Trophoblast cell (in vitro differentiated cells and primary cell): ENCODE results near the gene PDE10A.

Experiments
- DNase-seq, 2 donors: peaks; one replicate each; pipeline ENCODE4 v3.0.0-alpha.2; 2016
- H2AFZ ChIP-seq: 2 replicates; pipeline ENCODE4 v1.6.1; 2013; ENCODE audit warnings: low read length, moderate library complexity, mild to moderate bottlenecking; ENCODE audit not compliant: insufficient read depth, poor library complexity
- H2AK5ac ChIP-seq: 2 replicates; pipeline ENCODE4 v1.6.1; 2013; ENCODE audit warnings: mild to moderate bottlenecking, low read length
- H2BK120ac ChIP-seq: 2 replicates; pipeline ENCODE4 v1.6.1; 2013; ENCODE audit warnings: low read length, mild to moderate bottlenecking, moderate library complexity; ENCODE audit not compliant: insufficient read depth, poor library complexity
- H2BK12ac ChIP-seq: 2 replicates; pipeline ENCODE4 v1.6.1; 2013; ENCODE audit warnings: mild to moderate bottlenecking, low read length, moderate library complexity
- H2BK5ac ChIP-seq: 2 replicates; pipeline ENCODE4 v1.6.1; 2013; ENCODE audit warnings: low read length, low read depth, moderate library complexity, mild to moderate bottlenecking; ENCODE audit not compliant: poor library complexity
- H3K14ac ChIP-seq: 2 replicates; pipeline ENCODE4 v1.6.1; 2013; ENCODE audit warnings: mild to moderate bottlenecking, low read length
- H3K18ac ChIP-seq: 2 replicates; pipeline ENCODE4 v1.6.1; 2013; ENCODE audit warnings: mild to moderate bottlenecking, low read length
- H3K23ac ChIP-seq: 2 replicates; pipeline ENCODE4 v1.6.1; 2013; ENCODE audit warnings: low read length
- H3K27ac ChIP-seq: 2 replicates; pipeline ENCODE4 v1.5.1; 2013; ENCODE audit warnings: low read depth, mild to moderate bottlenecking, inconsistent platforms, low read length, moderate library complexity
- H3K27me3 ChIP-seq: 2 replicates; pipeline ENCODE4 v1.6.1; 2013; ENCODE audit warnings: inconsistent platforms, mild to moderate bottlenecking, low read length, moderate library complexity; ENCODE audit not compliant: insufficient read depth
- H3K36me3 ChIP-seq, 2 experiments: 1 replicate in 1 of 2; 2 replicates in 1 of 2; pipeline ENCODE4 v1.6.1; 2013; ENCODE audit warnings: low read length in 2 of 2, mild to moderate bottlenecking in 2 of 2, moderate library complexity in 1 of 2; ENCODE audit not compliant: insufficient read depth in 2 of 2, control insufficient read depth in 1 of 2
- H3K4ac ChIP-seq: 2 replicates; pipeline ENCODE4 v1.6.1; 2013; ENCODE audit warnings: low read depth, mild to moderate bottlenecking, low read length, moderate library complexity
- H3K4me1 ChIP-seq, 2 experiments: 1 replicate in 1 of 2; 2 replicates in 1 of 2; pipeline ENCODE4 v1.6.1; 2013; ENCODE audit warnings: low read length in 2 of 2, mild to moderate bottlenecking in 2 of 2, moderate library complexity in 1 of 2; ENCODE audit not compliant: insufficient read depth in 2 of 2, control insufficient read depth in 1 of 2
- H3K4me2 ChIP-seq: 2 replicates; pipeline ENCODE4 v1.6.1; 2013; ENCODE audit warnings: inconsistent platforms, mild to moderate bottlenecking, low read length, moderate library complexity
- H3K4me3 ChIP-seq: 2 replicates; pipeline ENCODE4 v1.5.1; 2013; ENCODE audit warnings: mild to moderate bottlenecking, low read depth, low read length, inconsistent platforms
- H3K79me1 ChIP-seq: one replicate; pipeline ENCODE4 v1.6.1; 2013; ENCODE audit warnings: low read length
- H3K79me2 ChIP-seq: 2 replicates; pipeline ENCODE4 v1.6.1; 2013; ENCODE audit warnings: low read length, mild to moderate bottlenecking; ENCODE audit not compliant: control insufficient read depth, insufficient read depth, poor library complexity
- H3K9ac ChIP-seq: 2 replicates; pipeline ENCODE4 v1.6.1; 2013; ENCODE audit warnings: mild to moderate bottlenecking, low read length
- H3K9me3 ChIP-seq: 2 replicates; pipeline ENCODE4 v1.6.1; 2013; ENCODE audit warnings: low read depth, mild to moderate bottlenecking, control low read depth, inconsistent platforms, low read length; ENCODE audit not compliant: insufficient read depth
- H4K12ac ChIP-seq: 2 replicates; pipeline ENCODE4 v1.6.1; 2013; ENCODE audit warnings: low read depth, mild to moderate bottlenecking, low read length, moderate library complexity
- H4K8ac ChIP-seq: 2 replicates; pipeline ENCODE4 v1.6.1; 2013; ENCODE audit warnings: low read depth, mild to moderate bottlenecking, low read length, moderate library complexity
- H4K91ac ChIP-seq: one replicate; pipeline ENCODE4 v1.6.1; 2013; ENCODE audit warnings: low read depth, mild to moderate bottlenecking, low read length, moderate library complexity
- WGBS: extraction: QIAGEN DNeasy Blood & Tissue Kit; methylation state at CpG from one replicate; pipeline ENCODE4 v1.1.7; 2013; ENCODE audit warnings: missing lambda C conversion rate; ENCODE audit not compliant: insufficient read length, insufficient coverage; ENCODE audit errors: extremely low coverage; 5-methylcytosine and 5-hydroxymethylcytosine counted together

Gene PDE10A

DNA sequence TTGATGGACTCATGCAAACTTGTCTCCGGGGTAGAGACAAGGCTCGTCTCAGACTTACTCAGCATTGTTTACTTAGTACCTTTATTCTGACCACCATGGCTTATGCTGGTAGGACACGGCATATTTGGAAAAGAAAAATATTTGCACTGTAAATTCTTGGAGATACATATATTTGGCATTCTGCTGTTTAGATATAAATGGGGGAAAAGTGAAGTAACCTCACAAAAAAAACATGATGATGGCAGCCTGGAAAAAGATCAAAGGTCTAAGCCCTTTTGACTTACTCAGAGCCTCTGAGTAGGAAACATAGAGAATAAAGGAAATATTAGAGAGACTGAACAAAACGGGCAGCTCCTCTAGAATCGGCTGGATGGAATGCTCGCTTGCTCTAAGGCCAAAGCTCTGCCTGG lies 32.5 kb downstream of the PDE10A start:
- no peak overlapping the region for H3K23ac ChIP-seq
- no peaks in the 10 kb centered on the region for H3K27me3 ChIP-seq
- no peak overlapping the region for H2AK5ac ChIP-seq
- no peak overlapping the region for H3K4ac ChIP-seq
- no peak overlapping the region for H3K4me2 ChIP-seq
- H3K9me3 ChIP-seq: no peaks in the 10 kb centered on the region
- no peak overlapping the region for H3K18ac ChIP-seq
- no peak overlapping the region for H2BK120ac ChIP-seq
- no peak overlapping the region for H4K8ac ChIP-seq
- no peak overlapping the region for H3K27ac ChIP-seq
- DNase-seq: peak; percentile 73 to 93
- H3K79me1 ChIP-seq: peaks cover 9% of the 10 kb centered on the region
- WGBS: no CpG with 5 or more reads among the region's 6 CpGs
- peak overlapping the region; percentile 24 for H4K91ac ChIP-seq
- H2BK5ac ChIP-seq: no peak overlapping the region
- H4K12ac ChIP-seq: no peak overlapping the region
- H3K9ac ChIP-seq: no peak overlapping the region
- no peak overlapping the region for H3K14ac ChIP-seq
- no peak overlapping the region for H3K4me3 ChIP-seq
- no peaks in the 10 kb centered on the region for H3K36me3 ChIP-seq
- peaks cover 13 to 14% of the 10 kb centered on the region in 2 experiments for H3K4me1 ChIP-seq
- H2AFZ ChIP-seq: no peak overlapping the region
- H3K79me2 ChIP-seq: peaks cover 3% of the 10 kb centered on the region
- H2BK12ac ChIP-seq: no peak overlapping the region

DNA sequence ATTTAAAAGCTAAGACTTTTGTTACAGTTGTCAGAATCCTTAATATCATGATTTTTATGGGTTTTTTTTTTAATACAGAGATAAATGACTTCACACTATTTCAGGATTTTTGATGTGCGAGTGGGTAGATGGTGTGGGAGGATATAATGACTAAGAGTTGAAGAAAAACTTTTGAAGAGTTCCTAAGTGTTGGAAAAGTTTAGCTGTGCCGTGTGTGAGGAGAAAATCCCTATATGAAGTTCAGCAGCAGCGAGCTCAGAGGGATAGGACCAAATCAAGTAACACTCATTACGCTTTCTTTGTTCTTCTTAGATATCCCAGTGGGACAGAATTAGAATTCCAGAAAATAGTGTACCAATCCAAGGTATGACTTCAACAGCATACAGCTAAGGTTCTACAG lies 34.1 kb downstream of the PDE10A start:
- H3K9ac ChIP-seq: no peak overlapping the region
- H3K79me2 ChIP-seq: peaks cover 2% of the 10 kb centered on the region
- peaks cover 5% of the 10 kb centered on the region in 2 experiments for H3K4me1 ChIP-seq
- no peak for DNase-seq
- no peak overlapping the region for H2AK5ac ChIP-seq
- no peak overlapping the region for H4K8ac ChIP-seq
- no peak overlapping the region for H4K91ac ChIP-seq
- WGBS: 100% methylated on average over 1 of the region's 4 CpGs
- no peak overlapping the region for H4K12ac ChIP-seq
- no peak overlapping the region for H3K4me2 ChIP-seq
- no peak overlapping the region for H3K14ac ChIP-seq
- peaks cover 3% of the 10 kb centered on the region for H3K79me1 ChIP-seq
- no peak overlapping the region for H2BK12ac ChIP-seq
- no peak overlapping the region for H3K27ac ChIP-seq
- no peaks in the 10 kb centered on the region for H3K27me3 ChIP-seq
- no peak overlapping the region for H2BK120ac ChIP-seq
- H3K9me3 ChIP-seq: no peaks in the 10 kb centered on the region
- H3K4me3 ChIP-seq: no peak overlapping the region
- H2AFZ ChIP-seq: no peak overlapping the region
- peaks cover 0 to 4% of the 10 kb centered on the region in 2 experiments for H3K36me3 ChIP-seq
- no peak overlapping the region for H3K4ac ChIP-seq
- no peak overlapping the region for H3K18ac ChIP-seq
- no peak overlapping the region for H3K23ac ChIP-seq
- H2BK5ac ChIP-seq: no peak overlapping the region

DNA sequence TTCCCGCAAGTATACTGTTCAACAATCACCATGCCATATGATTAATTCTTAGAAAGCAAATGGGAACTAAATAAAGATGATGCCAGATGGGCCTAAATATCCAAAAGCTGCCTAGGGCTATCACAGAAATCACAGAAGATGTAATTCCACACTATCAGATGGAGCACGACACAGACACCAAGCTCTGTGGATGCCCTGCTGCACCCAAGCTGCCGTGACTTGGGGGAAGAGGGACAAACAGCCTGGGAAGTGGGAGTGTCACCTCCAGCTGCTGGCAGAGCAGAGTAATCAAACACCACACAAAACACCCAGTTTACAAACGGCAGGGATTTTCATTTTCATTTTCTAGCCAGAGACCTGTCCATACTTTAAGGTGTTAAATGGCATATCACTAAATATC lies 35.7 kb downstream of the PDE10A start:
- Histone ChIP-seq H4K8ac (no peak overlapping the region), H2AFZ (no peak overlapping the region), H3K9me3 (no peaks in the 10 kb centered on the region), H3K27me3 (no peaks in the 10 kb centered on the region), H2BK5ac (no peak overlapping the region), H3K4me2 (no peak overlapping the region), H3K23ac (no peak overlapping the region), H3K18ac (no peak overlapping the region), H3K79me2 (peaks cover 2% of the 10 kb centered on the region), H4K91ac (no peak overlapping the region), H3K9ac (no peak overlapping the region), H3K79me1 (no peaks in the 10 kb centered on the region), H3K4me1 (no peaks in the 10 kb centered on the region), H4K12ac (no peak overlapping the region), H3K14ac (no peak overlapping the region), H3K27ac (no peak overlapping the region), H3K4me3 (no peak overlapping the region), H3K36me3 (peaks cover 0 to 4% of the 10 kb centered on the region in 2 experiments), H2AK5ac (no peak overlapping the region), H2BK12ac (no peak overlapping the region), H3K4ac (no peak overlapping the region), H2BK120ac (no peak overlapping the region)
- WGBS: no CpG with 5 or more reads among the region's 4 CpGs
- DNase-seq: no peak

DNA sequence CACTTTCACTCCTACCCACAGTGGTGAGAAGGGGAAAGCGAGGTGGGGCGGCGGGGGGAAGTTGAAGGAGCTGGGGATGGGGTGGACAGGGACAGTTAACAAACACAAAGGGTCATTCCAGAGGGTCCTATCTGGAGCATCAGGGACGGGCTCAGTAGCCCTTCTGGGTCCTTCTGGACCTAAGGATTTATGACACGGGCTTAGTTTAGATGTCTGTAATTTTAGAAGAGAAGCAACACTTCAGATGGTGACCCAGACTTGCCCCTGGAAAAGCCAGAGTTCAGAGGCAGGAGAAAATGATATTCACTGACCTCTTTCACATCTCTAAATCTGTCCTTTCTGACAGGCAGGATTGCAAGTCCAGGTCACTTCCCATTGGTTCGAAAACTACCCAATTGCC lies 36.3 kb downstream of the PDE10A start:
- H3K18ac ChIP-seq: no peak overlapping the region
- H3K4me3 ChIP-seq: no peak overlapping the region
- H3K9me3 ChIP-seq: no peaks in the 10 kb centered on the region
- no peak overlapping the region for H4K91ac ChIP-seq
- H2AFZ ChIP-seq: no peak overlapping the region
- H2BK5ac ChIP-seq: no peak overlapping the region
- no peak overlapping the region for H3K27ac ChIP-seq
- H3K79me2 ChIP-seq: peaks cover 2% of the 10 kb centered on the region
- peaks cover 0 to 4% of the 10 kb centered on the region in 2 experiments for H3K36me3 ChIP-seq
- H3K27me3 ChIP-seq: no peaks in the 10 kb centered on the region
- WGBS: no CpG with 5 or more reads among the region's 6 CpGs
- H3K9ac ChIP-seq: no peak overlapping the region
- H2AK5ac ChIP-seq: no peak overlapping the region
- H4K12ac ChIP-seq: no peak overlapping the region
- H4K8ac ChIP-seq: no peak overlapping the region
- no peak overlapping the region for H3K23ac ChIP-seq
- no peaks in the 10 kb centered on the region for H3K4me1 ChIP-seq
- H3K4ac ChIP-seq: no peak overlapping the region
- H2BK120ac ChIP-seq: no peak overlapping the region
- no peaks in the 10 kb centered on the region for H3K79me1 ChIP-seq
- DNase-seq: no peak
- H3K4me2 ChIP-seq: no peak overlapping the region
- H2BK12ac ChIP-seq: no peak overlapping the region
- no peak overlapping the region for H3K14ac ChIP-seq
